Calu3 (cell line): ENCODE data around the gene GALNTL6. TPM values are rescaled to one million over a fixed set of nuclear protein-coding genes. Genes with fewer than 3 reads are reported as not detected.
"Not testable (repeated sequence)": the region's sequence is repeated elsewhere in the genome, so short reads cannot be mapped to it uniquely, and the experiment has no call there.

ENCODE experiments used
- BruUV-seq: library from RNA; stranded (reverse); fragments of 400-500 nt; replicated peaks from 2 replicates; lab custom pipeline; 2021; lab: Mats Ljungman, UMichigan
- CTCF ChIA-PET: fragments of 300-600 bp; sonication (Branson Sonifier 250); formaldehyde crosslinking; loops from one replicate; lab custom pipeline; 2022; ENCODE audit warnings: antibody characterized with exemption; lab: Charles Lee
- DNase-seq: peaks from one replicate; pipeline ENCODE4 v3.0.0; 2022
- H3K27ac Mint-ChIP-seq: one replicate; pipeline ENCODE4 v1.8.0; 2022; ENCODE audit warnings: mixed read lengths; ENCODE audit not compliant: unreplicated experiment
- H3K27me3 Mint-ChIP-seq: one replicate; pipeline ENCODE4 v1.8.0; 2022; ENCODE audit warnings: mixed read lengths; ENCODE audit not compliant: unreplicated experiment
- H3K36me3 Mint-ChIP-seq: one replicate; pipeline ENCODE4 v1.8.0; 2022; ENCODE audit warnings: mild to moderate bottlenecking, moderate library complexity, mixed read lengths; ENCODE audit not compliant: insufficient read depth, unreplicated experiment
- H3K4me1 Mint-ChIP-seq: one replicate; pipeline ENCODE4 v1.8.0; 2022; ENCODE audit warnings: mild to moderate bottlenecking, low read depth, mixed read lengths; ENCODE audit not compliant: unreplicated experiment
- H3K4me3 Mint-ChIP-seq: one replicate; pipeline ENCODE4 v1.8.0; 2022; ENCODE audit warnings: mild to moderate bottlenecking, low read depth, moderate library complexity, mixed read lengths; ENCODE audit not compliant: unreplicated experiment
- H3K9me3 Mint-ChIP-seq: one replicate; pipeline ENCODE4 v1.8.0; 2022; ENCODE audit warnings: low read depth, mixed read lengths; ENCODE audit not compliant: unreplicated experiment
- intact Hi-C: fragments of 100-400 bp; cut with micrococcal nuclease; formaldehyde crosslinking; loops from one replicate; pipeline ENCODE4 v1.10.0; 2022; ENCODE audit not compliant: unreplicated experiment
- total RNA-seq: library from RNA; stranded (reverse); gene quantifications from 2 replicates; pipeline ENCODE4 v1.2.3, GENCODE V29; 2022
- TF ChIP-seq, protein P1 (sequence below): fragments of 200-600 bp; IDR thresholded peaks from one replicate; pipeline ENCODE4 v1.8.0; 2022; ENCODE audit warnings: antibody characterized with exemption; ENCODE audit not compliant: unreplicated experiment

Gene GALNTL6
- total RNA-seq, 1 experiment from 2014 or later = not detected

DNA sequence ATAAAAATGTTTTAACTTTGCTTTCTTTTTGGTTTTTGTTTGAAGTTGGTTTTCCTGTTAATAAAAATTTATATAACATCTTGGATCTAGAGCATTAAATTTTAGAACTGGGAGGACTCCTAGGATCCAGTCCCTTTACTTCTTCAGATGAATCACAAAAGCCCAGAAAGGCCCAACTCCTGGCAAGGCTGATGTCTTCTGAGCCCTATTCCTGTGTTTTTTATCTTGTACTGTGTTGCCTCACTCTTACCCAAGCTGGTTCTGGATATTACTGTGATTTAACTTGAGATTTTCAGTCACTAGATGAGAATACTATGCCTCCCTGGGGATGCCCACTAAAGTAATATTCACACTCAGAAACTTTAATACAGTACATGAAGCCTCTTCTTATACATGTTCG, 1228.3 kb downstream of the GALNTL6 start:
- peaks cover 24% of the 10 kb centered on the region for H3K4me1 Mint-ChIP-seq
- no peak overlapping the region for H3K27ac Mint-ChIP-seq
- BruUV-seq = no TSS peak
- H3K27me3 Mint-ChIP-seq = no peaks in the 10 kb centered on the region
- H3K36me3 Mint-ChIP-seq = no peaks in the 10 kb centered on the region
- no peaks in the 10 kb centered on the region for H3K9me3 Mint-ChIP-seq
- intact Hi-C loops = no loop called here
- CTCF ChIA-PET = no interaction called here
- H3K4me3 Mint-ChIP-seq = no peak overlapping the region
- no peak for DNase-seq
- TF ChIP-seq, protein P1, sequence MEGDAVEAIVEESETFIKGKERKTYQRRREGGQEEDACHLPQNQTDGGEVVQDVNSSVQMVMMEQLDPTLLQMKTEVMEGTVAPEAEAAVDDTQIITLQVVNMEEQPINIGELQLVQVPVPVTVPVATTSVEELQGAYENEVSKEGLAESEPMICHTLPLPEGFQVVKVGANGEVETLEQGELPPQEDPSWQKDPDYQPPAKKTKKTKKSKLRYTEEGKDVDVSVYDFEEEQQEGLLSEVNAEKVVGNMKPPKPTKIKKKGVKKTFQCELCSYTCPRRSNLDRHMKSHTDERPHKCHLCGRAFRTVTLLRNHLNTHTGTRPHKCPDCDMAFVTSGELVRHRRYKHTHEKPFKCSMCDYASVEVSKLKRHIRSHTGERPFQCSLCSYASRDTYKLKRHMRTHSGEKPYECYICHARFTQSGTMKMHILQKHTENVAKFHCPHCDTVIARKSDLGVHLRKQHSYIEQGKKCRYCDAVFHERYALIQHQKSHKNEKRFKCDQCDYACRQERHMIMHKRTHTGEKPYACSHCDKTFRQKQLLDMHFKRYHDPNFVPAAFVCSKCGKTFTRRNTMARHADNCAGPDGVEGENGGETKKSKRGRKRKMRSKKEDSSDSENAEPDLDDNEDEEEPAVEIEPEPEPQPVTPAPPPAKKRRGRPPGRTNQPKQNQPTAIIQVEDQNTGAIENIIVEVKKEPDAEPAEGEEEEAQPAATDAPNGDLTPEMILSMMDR = no peak

DNA sequence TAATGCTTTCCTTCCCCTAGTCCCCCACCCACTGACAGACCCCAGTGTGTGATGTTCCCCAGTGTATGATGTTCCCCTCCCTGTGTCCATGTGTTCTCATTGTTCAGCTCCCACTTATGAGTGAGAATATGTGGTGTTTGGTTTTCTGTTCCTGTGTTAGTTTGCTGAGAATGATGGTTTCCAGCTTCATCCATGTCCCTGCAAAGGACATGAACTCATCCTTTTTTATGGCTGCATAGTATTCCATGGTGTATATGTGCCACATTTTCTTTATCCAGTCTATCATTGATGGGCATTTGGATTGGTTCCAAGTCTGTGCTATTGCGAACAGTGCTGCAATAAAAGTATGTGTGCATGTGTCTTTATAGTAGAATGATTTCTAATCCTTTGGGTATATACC, 1228.9 kb downstream of the GALNTL6 start:
- DNase-seq, H3K27me3 Mint-ChIP-seq, H3K27ac Mint-ChIP-seq, CTCF ChIA-PET, H3K36me3 Mint-ChIP-seq, H3K9me3 Mint-ChIP-seq, BruUV-seq, intact Hi-C loops, H3K4me3 Mint-ChIP-seq: not testable (repeated sequence)
- peaks cover 24% of the 10 kb centered on the region for H3K4me1 Mint-ChIP-seq

DNA sequence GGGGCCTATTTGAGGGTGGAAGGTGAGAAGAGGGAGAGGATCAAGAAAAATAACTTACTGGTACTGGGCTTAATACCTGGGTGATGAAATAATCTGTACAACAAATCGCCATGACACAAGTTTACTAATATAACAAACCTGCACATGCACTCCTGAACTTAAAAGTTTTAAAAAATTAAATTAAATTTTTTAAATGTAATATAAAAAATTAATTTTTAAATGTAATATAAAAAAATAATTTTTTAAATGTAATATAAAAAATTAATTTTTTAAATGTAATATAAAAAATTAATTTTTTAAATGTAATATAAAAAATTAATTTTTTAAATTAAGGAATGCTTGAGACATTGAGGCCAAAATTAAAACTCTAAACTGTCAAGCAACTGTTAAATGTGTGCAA, 1231.1 kb downstream of the GALNTL6 start:
- Mint-ChIP-seq H3K4me1 (peaks cover 10% of the 10 kb centered on the region), H3K36me3 (no peaks in the 10 kb centered on the region), H3K4me3 (no peak overlapping the region), H3K9me3 (no peaks in the 10 kb centered on the region), H3K27me3 (no peaks in the 10 kb centered on the region), H3K27ac (no peak overlapping the region)
- no peak for DNase-seq
- CTCF ChIA-PET = no interaction called here
- TF ChIP-seq, protein P1 = no peak
- BruUV-seq = no TSS peak
- intact Hi-C loops = no loop called here

DNA sequence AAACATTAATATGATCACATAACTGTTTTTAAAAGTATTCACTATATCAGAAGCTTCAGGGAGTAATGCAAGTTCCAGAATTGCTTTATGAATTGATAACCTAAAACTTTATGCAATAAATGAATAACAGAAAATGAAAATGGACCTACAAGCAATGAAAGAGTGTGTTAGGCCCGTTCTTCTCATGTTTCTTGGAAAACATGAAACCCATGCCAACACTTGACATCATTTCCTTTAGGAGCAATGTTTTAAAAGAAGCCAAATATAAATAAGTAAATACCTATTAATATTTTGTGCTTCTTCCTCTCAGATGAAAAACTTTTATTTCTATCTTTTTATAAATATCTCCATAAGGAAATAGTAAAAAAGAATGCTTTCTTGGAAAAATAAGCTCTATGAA, 1232.4 kb downstream of the GALNTL6 start:
- Mint-ChIP-seq H3K27ac (no peak overlapping the region), H3K4me3 (no peak overlapping the region), H3K27me3 (no peaks in the 10 kb centered on the region), H3K9me3 (no peaks in the 10 kb centered on the region), H3K4me1 (no peaks in the 10 kb centered on the region), H3K36me3 (no peaks in the 10 kb centered on the region)
- BruUV-seq = no TSS peak
- TF ChIP-seq, protein P1 = no peak
- CTCF ChIA-PET = no interaction called here
- intact Hi-C loops = no loop called here
- no peak for DNase-seq

DNA sequence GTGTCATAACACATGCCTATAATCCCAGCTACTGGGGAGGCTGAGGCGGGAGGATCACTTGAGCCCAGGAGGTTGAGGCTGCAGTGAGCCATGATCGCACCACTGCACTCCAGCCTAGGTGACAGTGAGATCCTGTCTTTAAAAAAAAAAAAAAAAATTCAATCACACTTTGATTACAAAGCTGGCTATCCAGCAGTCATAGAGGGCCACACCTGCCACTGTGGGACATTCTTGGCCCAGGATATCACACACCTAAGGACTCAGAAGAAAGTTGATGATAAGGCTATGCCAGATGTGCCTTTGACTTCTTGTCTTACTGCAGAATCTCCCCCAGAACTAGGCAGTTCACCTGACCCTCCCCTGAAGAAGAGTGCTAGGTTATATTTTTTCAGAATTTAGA, 1232.9 kb downstream of the GALNTL6 start:
- CTCF ChIA-PET = no interaction called here
- Mint-ChIP-seq H3K4me1 (no peaks in the 10 kb centered on the region), H3K4me3 (no peak overlapping the region), H3K36me3 (no peaks in the 10 kb centered on the region), H3K27me3 (no peaks in the 10 kb centered on the region), H3K27ac (no peak overlapping the region), H3K9me3 (no peaks in the 10 kb centered on the region)
- intact Hi-C loops = no loop called here
- no peak for DNase-seq
- TF ChIP-seq, protein P1 = no peak
- BruUV-seq = no TSS peak
